D341Med (cell line): ENCODE data around the gene BAIAP2.
A peak's percentile ranks its signal among the peaks of the same experiment; 100 is the strongest.
"Not testable (repeated sequence)": the region's sequence is repeated elsewhere in the genome, so short reads cannot be mapped to it uniquely, and the experiment has no call there.

Experiments
- DNase-seq: peaks from one replicate; pipeline ENCODE4 v3.0.0; 2012; ENCODE audit warnings: low spot score

BAIAP2 gene

DNA sequence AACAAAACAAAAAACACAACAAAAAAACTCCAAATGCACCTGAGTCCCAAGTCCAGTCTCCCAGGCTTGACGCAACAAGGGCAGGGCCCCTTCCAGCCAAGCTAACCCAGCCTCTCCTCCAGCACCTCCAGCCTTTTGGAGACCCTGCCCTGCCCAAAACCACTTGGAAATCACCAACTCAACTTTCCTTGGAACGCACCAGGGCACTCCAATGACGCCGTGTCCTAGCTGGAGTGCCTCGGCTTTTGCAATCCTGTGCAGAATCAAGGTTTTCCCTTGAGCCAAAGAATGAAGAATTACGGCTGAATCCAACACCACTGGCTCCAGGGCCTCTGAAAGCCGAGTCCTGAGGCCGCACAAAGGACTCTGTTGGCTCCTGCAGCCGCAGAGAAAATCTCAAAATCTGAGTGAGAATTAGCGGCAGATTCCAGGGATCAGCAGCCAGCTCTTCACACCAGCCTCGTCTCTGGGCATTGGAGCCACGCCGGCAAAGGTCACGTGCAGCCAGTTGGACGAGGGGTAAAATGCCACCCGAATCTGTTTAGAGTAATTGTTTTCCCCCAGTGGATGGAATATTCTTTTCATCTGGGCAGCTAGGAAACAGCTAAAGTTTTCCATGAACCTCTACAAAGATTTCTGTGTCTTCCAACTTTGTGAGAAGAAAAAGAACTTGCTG lies 9.7 kb upstream of the BAIAP2 start:
- DNase-seq, result peak; percentile 35

DNA sequence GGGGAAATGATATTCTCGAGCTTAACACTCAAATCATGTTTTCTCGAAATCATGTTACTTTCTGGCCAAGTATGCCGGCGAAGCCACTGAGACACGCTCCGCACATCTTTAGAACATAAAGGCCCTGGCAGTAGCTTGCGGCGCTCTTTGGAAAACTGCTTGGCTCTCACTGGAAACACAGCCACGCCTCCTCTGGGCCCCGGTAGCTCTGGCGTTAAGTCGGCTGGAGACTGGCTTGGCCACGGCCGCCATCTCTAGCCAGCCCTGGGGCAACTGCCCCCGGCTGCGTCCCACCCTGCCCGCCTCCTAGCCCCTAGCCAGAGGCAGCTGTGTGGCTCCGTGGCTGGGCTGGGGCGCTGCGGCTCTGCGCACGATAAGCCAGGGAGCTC lies 9.2 kb upstream of the BAIAP2 start:
- DNase-seq, result peak; percentile 38

DNA sequence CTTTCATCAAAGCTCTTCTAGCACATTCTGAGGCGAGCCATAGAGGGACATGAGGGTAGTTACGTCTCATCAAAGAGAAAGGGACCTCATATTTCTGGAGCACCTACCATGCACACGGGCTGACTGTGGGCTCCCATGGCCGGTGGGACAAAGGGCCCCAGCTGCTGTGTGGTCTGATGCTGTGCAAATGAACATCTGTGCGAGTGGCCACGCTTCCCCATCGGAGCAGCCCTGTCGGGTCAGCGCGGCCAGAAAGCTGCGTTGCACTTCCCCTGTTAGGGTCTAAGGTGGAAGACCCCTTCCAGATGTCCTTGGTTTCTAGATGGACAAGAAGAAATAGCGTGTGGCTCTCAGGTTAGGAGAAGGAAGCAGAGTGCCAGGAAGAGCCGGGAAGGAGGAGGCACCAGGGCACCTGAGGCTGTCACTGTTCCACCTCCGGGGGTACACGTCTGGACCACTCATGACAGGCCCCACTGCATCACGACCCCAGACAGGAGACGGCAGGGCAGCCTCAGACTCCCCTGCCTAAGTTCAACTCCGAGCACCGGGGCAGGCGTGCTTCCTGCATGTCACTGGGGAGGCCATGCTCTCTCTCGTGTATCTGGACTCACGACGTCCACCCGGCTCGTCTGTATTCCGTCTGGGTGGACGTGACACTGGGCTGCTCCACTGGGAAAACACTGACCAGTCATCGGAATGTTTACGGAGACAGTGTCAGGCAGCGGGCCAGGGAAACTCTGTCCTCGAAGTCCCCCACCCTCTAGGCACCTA lies 8.5 kb upstream of the BAIAP2 start:
- peak; percentile 29 for DNase-seq

DNA sequence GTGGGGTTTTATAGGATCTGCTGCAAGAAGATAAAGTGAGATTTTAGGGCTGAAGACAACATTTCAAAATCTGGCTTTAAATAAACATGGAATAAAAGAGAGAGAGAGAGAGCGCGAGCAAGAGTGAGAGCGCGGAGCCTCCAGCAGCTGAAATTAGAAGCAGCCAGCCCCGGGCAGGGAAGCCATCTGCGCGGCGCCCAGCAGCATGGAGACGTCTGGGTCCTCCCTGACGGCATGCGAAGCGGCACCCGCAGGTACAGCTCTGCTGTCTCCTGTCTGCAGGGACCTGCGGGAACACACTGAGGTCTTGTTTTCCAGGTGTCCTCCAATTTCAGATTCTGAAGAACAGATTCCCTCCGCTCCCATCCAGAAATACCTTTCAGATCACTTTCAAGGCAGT lies 7.9 kb upstream of the BAIAP2 start:
- DNase-seq, result peak; percentile 49

DNA sequence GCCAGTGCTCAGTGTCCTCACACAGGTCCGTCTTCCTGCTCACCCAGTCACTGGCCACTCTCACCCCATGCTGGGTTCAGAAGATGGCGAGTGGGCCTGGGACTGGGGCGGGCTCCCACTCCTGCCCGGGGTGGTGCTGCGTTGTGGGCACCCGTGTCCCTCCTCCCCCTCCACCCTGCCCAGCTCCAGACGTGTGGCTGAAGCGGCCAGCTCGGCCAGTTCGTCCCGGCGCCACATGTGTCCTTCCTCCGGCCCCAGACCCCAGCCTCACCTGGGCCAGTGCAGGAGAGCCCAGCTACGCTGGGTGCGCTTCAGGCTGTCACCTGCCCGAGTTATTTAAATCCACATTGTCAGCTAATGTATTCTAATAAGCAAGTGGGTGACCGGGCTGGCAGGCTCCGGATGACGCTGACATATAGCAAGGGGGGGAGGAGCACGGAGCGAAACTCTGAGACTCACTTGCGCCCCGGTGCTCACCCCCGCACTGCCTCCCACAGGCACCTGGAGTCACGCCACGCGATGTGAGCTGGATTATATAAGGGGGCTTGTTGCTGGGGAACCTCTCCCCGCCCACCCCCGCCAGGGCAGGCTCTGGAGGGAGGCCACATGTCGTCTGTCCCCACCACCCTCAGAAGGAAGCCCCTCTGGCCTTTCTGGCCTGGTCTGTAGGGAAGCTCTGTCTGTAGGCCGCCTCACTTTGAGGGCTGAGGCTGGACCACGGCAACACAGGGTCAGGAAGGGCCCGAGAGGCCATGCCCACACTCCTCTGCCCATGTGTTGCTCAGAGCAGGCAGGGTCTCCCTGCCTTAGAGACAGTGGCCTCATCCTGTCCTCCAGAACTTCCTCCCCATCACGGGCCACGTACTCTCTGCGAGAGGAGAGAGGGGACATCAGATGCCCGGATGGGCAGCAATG lies 7.1 kb upstream of the BAIAP2 start:
- DNase-seq, result peak; percentile 62

DNA sequence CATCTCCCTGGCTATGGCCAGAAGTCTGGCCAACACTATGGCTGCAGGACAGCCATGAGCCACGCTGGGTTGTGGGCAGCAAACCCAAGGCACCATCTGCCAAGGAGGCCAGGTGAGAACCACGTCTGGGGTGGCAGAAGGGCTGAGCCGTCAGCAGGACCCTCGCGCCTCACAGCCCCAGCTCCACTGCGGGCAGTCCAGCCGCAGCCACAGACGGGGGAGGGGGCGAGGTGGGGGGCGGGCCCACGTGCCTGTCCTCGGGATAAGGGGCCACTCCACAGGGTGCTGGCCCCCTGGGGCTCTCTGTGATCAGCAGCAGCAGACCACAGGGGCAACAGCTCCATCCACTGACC lies 6.5 kb upstream of the BAIAP2 start:
- DNase-seq, result peak; percentile 43

DNA sequence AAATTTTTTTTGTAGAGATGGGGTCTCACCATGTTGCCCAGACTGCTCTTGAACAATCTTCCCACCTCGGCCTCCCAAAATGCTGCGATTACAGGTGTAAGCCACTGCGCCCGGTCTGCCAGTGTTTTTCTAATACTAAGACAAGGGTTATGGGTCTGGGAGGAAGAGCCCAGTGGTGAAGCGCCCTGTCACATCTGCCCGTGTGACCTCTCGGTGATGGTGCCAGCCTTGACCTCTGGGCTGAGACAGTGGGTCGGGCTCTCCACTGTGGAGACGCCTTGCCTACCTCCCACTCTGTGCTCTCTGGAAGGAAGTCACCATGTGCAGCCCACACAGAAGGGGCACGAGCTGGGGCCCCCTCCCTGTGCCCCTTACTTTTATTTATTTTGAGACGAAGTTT lies 5.1 kb upstream of the BAIAP2 start:
- DNase-seq, result no peak

DNA sequence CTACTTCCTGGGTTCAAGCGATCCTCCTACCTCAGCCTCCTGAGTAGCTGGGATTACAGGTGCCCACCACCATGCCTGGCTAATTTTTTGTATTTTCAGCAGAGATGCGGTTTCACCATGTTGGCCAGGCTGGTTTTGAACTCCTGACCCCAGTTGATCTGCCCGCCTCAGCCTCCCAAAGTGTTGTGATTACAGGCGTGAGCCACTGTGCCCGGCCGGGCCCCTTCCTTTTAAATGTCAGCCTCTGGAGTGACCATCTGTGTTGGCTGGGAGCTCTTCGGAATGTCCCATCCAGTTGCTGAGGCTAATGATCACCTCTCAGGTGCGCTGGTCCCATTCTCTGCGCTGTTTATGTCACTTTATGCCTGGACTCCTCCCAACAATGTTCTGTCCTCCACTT lies 4.6 kb upstream of the BAIAP2 start:
- not testable (repeated sequence) for DNase-seq

DNA sequence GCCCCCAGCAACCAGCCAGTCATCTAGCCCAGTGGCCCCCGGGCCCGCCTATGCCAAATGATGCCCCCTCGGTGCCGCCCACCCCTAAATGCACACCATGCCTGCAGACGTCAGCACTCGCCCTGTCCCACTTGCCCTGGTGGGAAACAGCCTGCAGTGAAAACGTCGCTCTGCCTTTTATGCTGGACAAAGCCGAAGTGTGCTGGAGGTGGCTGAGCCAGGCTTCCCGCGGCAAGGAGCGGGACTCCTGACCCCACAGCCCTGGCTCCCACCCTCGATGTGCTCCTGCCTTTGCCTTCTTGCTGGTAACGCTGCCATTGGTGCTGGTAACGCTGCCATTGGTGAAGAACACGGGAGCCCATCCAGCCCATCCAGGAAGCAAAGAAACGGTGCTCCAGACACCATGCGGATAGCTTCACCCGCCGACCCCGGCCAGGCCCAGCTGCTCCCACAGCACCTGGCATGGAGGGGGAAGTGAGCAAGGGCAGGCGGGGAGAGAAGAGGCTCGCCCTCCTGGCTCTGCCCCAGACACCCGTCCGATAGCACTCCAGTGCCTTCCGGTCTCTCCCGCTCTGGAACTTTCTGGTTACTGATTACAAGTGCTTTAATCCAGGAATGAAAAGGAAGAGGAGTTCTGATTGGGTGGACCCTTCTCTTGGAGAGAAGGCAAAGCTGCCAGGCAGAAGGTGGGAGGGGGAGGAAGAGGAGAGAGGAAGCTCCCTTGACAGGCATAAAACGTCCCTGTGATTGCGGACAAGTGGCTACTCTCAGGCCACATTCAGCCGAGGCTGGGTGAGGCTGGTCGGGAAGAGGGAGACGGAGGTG lies 4.0 kb upstream of the BAIAP2 start:
- peak; percentile 46 for DNase-seq

DNA sequence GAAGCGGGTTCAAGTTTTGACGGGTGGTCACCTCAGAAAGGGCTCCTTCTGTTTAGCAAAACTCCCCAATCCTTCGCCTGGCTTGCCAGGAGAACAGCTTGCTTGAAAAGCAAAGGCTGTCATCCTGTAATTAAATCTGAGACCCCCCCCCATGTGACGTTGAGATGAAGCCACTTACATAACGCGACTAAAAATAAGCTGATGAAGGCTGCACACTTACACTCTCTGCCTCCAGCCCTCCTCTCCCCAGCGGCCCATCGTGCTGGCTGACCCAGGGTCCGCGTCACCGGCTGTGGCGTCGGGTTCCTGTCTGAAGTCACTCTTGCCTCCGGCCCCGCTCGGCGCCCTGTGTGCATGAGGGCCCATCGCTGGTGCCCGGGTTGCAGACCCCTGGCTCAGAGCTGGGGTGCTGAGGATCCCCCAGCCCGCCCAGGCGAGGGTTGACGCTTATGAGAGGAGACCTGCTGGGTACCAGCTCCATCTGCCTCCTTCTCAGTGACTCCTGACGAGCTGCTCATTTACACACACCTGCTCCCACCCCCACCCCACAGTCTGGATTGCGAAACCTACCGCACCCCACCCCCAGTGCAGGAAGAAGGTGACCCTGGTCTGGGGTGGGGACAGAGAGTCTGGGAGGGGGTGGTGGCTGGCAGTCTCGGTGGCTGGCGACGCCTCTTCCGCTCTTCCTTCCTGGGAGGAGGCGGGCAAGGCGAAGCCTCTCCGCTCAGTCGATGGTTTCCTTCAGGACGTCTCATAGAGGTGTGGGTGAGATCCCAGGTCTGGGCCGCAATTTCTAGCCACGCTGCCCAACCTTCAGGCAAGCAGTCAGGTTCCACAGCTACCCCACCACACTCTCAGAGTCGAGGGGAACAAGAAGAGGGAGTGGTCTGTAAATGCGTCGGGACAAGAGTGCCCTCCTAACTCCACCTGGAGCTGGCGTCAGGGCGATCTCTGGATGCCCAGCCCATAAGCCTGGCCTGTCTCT lies 3.1 kb upstream of the BAIAP2 start:
- no peak for DNase-seq

DNA sequence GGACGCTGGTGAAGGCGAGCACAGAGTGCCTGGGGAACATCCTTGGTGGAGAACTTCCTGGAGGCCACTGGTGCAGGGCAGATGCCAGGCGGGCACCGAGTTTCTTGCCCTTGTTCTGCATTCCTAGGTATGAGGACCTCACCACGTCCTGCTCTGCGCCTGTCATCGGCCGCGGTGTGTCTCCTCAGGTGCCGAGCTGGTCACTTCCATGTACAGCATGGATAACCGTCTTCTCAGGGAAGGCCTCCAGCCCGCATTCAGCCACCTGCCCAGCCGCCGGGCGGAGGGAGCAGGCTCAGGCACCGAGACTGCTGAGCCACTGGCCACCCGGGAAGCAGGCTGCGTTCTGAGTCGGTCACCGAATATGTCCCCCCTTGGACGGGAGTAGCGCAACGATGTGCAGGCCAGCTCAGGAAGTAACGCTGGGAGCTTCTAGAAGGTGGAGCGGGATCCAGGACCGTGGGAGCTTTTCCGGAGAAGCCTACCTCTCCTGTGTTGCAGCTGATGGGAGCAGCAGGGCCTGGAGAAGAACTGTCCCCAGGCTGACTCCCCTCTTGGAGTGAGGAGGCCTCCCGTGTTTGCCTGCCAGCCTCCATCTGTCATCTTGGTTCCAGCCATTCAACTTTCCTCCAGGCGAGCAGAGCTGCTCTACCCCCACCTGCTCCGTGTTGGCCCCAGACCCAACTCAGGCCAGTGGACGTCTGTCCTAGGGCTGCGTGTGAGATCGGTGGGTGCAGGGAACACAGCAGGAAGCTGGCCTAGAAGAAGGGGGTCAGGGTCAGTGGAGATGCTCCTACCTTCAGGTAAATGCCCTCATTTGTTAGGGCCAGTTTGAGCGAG lies 2.1 kb upstream of the BAIAP2 start:
- DNase-seq, result no peak

DNA sequence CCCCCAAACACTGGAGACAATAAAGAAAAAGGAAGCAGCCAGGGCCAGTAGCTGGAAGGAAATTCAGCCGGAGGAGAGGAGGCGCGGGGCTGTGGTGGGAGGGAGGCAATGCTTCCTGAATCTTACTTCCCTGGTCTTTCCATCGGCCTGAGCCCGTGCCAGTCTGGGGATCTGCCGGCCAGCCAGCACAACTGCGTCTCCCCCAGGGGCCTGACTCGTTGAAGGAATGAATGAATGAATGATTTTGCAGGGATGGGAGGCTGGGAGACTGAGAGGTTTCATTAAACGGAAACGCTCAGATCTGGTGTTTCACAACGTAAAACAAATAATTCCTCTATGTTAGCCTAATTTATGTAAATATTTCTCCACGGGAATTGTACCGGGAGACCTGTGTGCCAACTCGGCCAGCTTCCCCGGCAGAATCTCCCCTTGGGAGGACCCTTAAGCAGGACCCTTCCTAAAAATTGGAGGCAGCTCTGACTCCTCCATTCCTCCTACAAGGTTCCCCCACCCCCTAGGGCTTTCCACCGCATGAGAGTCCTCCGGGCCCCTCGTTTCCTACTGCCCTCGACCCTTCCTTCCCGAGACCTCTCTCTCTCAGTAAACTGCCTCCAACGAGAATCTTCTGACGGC lies 1.3 kb upstream of the BAIAP2 start:
- no peak for DNase-seq

DNA sequence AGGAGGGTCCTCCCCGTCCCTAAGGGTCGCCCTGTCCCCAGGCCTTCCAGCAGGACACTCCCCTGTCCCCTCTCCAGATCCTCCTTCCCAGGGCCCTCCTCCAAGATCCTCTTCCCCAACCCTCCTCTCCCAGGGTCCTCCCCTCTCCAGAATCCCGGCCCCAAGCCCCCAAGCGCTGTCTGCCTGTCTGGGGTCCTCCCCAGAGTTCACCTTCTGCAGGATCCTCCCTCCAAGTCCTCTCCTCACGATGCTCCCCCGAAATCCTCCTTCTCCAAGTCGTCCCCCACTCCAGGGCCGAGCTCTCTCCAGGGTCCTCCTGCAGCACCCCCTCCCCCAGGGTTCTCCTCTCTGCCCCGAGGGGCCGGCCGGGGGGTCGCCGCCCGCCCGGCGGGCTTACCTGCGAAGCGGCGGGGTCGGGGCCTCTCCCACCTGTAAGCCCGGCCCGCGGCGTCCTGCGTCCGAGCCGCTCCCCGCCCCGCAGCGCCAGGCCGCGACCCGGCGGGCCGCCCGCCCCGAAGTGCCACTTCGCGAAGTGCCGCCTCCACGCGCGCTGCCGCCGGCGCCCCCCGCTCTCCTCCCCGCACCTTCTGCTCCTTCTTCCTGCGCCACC lies 678 bp upstream of the BAIAP2 start:
- no peak for DNase-seq

DNA sequence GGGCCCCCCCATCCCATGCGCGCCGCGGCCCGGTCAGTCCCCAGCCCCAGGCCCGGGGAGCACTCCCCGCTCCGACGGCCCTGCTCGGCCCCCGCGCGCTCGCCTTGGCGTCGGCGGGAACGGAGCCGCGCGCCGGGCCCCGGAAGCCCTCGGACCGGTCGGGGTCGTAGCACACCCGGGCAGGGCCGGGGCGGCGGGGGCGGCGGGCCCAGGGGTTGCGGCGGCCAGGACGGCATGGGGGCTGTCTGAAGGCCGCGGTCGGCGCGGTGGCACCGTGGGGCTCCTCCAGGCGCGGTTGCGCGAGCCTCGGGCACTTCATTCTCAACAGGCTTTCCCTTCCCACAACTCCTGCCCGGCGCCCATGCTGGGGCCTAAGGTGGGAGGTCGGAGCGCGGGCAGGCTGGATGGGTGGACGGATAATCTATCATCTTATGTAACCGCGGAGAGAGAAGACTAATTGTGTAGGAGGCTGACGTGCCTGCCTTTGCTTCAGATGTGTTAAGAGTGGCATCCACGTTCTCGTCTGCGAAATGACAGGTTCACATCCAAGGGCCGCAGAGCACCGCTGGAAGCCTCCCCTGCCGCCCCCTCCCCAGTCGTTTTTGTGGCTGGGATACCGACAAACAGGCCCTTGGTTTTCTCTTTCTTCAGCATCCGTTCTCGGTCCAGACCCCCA lies 708 bp downstream of the BAIAP2 start:
- DNase-seq, result peak; percentile 62

DNA sequence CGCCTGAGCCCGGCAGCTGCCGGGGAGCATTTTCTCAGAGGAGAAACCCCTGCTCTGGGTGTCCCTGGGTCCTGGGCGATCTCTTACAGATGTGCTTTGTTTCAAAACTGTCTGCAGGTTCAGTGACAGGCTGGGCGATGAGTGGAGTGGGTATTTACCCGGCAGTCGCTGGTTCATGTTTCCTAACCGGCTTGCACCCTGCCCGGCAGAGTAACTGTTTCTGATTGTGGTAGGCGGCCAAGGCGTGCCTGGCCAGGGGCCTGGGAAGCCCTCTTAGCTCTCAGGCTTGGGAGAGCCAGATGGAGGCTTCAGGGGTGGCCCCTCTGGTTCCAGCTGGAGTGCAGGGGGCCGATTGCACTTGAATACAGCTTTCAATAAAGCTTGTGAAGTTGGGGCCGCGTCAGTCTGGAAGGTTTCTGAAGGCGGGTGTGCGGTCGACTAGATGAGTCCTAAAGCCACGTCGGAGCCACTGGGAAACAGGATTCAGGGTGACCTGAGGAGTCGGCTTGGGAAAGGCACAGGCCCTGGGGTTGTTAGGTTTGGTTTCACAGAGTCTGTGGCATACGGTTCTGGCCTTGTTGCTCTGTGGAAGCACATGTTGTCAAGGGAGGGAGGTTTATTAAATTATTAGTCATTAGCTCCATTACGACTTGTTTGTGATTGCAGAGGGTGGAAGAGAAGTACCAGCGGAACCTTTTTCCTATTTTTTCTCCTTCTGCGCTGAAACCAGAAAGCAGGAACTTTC lies 1.4 kb downstream of the BAIAP2 start:
- peak; percentile 60 for DNase-seq

DNA sequence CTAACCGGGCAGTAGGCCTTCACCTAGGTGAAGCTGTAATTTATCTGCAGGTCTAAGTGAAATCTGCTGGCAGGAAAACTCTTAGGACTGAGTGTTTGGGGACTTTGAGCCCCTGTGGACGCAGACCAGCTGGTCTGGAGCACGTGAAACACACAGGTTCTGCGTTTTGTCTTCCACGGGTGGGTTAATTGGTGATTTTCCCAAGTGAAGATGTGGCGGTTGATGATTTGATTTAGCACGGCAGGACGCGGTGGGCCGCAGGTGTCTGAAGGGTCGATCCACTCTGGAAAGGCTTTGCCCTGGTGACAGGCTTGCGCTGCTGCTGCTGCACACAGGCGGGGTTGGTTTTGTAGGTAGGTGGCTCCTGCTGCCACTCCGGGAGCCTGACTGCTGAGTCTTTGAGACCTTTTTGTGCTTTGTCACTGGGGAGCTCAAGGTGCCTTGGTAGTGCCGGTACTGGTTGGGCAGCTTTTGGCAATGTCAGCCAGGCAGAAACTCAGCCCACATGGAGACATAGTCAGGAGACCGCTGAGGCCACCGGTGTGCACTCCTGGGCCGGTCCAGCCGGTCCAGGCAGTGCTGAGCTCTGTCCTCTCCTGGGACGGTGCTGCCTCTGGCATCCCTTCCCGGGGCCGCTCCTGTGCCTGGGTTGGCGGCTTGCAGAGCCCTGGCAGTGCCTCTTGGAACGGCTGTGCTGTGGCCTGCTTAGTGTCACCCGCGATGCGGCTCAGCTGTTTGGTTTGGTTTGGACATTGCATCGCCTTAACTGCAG lies 2.3 kb downstream of the BAIAP2 start:
- peak; percentile 60 for DNase-seq
